Inflammatory macrophage treated with lipopolysaccharide for 4 hours (primary cell): ENCODE data around the gene PCNX4.
A peak's percentile ranks its signal among the peaks of the same experiment; 100 is the strongest.
"Not testable (repeated sequence)": the region's sequence is repeated elsewhere in the genome, so short reads cannot be mapped to it uniquely, and the experiment has no call there.

Experiments used
- DNase-seq: peaks from one replicate; pipeline ENCODE4 v3.0.0-alpha.2; 2020

PCNX4 gene

DNA sequence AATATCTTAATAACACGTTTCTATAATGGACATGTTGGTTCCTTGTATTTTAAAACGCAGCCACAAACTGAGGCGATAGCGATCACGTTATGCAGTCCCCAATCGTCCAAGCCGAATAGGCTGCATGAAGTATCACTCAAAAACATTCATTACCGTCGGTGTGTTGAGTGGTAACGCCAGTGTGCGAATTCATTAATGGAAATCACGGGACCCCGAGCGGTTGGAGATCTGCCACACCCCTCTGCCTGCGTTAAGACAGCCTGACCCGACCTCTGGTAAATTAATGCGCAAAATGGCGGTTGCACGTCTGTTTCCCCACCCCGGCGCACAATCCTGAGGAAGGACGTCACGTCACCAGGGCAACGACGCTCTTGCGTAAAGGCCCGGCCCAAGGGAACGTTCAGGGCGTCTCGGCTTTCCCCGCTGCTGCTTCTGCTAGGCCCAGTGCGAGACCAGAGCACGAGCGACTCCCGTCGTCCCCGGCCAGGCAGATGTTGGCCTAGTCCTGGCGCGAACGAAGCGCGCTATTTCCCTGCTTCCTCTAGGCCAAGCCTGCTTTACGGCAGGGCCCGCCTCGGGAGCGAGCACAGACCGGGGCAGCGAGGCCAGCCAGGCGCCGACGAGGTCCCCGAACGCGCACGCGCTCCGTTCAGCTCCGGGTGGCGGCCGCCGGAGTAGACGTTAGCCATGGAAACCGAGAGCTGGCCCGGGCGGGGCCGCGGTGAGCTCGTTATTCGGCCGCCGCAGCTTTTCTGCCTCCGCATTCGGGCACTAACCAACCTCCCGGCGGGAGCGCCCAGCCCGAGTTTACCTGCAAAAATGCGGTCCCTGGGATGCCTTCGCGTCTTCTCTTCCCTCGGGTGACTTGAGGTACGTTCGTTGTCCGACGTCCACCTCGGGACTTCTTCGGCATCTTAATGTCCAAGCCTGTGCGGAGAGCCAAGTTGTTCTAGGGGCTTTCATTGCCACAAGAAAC, at the start of gene PCNX4:
Gene PCNX4 (plus strand): TSS at position 374 of the 976 bp plus-strand sequence. CDS start 15,716 bp downstream, outside the sequence.
- DNase-seq = peak; percentile 98

DNA sequence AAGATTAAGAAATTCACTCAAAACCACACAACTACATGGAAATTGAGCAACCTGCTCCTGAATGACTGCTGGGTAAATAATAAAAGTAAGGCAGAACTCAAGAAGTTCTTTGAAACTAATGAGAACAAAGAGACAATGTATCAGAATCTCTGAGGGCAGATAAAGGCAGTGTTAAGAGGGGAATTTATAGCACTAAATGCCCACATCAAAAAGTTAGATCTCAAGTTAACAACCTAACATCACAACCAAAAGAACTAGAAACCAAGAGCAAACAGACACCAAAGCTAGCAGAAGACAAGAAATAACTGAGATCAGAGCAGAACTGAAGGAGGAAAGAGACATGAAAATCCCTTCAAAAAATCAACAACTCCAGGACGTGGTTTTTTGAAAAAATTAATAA, 43.7 kb upstream of the PCNX4 start:
- not testable (repeated sequence) for DNase-seq

DNA sequence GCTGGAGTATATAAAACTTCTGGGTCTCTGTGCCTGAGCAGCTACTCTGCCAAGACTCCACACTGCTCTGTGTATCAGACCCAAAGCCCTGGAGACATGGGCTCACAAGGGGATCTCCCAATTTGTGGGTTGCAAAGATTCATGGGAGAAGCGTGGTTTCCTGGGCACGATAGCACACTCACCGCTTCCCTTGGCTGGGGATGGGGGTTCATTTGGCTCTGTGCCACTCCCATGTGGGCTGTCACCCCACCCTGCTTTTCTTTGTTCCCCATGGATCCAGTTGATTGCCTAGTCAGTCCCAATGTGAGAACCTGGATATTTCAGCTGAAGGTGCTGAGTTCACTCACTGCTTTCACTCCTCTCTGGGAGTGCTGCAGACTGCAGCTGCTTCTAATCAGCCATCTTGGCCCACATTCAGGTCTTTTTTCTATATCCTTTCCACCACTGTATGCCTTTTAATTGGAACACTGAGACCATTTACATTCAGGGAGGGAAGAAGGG, 40.0 kb upstream of the PCNX4 start:
- no peak for DNase-seq

GRCh38 chr14:60058087-60058486, 33.6 kb upstream of the PCNX4 start:
- DNase-seq = no peak

GRCh38 chr14:60061371-60061770, 30.4 kb upstream of the PCNX4 start:
- DNase-seq = no peak

DNA sequence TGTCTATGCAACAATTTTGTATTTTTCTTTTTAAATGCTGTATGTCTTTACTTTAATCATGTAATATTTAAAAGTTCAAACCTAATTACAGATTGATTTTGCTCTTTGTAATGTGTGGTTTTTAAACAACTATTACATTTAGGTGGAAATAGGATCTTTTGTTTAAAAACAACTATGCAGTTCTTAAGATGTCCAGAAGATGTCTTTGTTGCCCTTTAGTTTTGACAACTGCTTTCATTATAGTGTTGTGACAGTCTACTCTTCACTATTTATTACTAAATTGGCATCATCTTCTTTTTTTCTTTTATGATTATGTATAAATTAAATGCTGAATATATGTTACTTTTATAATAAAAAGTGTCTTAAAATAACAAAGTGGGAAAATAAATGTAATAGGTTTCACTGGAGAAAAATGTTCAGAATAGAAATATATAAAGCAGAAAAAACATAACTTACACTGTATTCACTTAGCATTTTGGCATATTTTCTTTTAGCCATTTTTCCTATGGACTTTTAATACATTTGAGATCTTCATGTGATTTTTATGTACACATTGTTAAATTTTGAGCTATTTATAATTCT, 27.1 kb upstream of the PCNX4 start:
- DNase-seq = peak; percentile 54

GRCh38 chr14:60067882-60068281, 23.8 kb upstream of the PCNX4 start:
- DNase-seq = no peak

- DNase-seq = no peak
Measured at GRCh38 chr14:60079723-60080122, 12.0 kb upstream of the PCNX4 start.

GRCh38 chr14:60085085-60085484, 6.6 kb upstream of the PCNX4 start:
- DNase-seq = peak; percentile 16

GRCh38 chr14:60085693-60086092, 6.0 kb upstream of the PCNX4 start:
- no peak for DNase-seq

DNA sequence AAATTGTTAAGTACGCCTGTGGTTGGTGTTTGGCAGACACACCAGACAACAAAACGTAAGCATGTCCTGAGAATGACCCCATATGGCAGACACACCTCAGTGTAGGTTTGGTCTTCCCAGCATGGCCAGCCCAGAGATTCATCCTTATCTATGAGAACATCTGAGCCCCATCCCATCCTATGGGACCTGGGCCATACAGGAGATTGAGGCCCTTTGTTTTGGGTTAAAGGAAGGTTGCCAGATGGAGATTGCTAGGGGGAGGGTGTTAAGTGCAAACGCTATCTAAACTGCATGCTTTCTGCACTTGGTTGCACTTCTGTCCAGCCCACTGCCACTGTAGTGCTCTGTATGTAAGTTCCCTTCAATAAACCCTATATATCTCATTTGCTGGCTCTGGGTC, 4.1 kb upstream of the PCNX4 start:
- no peak for DNase-seq

GRCh38 chr14:60089221-60089620, 2.5 kb upstream of the PCNX4 start:
- DNase-seq = peak; percentile 50

DNA sequence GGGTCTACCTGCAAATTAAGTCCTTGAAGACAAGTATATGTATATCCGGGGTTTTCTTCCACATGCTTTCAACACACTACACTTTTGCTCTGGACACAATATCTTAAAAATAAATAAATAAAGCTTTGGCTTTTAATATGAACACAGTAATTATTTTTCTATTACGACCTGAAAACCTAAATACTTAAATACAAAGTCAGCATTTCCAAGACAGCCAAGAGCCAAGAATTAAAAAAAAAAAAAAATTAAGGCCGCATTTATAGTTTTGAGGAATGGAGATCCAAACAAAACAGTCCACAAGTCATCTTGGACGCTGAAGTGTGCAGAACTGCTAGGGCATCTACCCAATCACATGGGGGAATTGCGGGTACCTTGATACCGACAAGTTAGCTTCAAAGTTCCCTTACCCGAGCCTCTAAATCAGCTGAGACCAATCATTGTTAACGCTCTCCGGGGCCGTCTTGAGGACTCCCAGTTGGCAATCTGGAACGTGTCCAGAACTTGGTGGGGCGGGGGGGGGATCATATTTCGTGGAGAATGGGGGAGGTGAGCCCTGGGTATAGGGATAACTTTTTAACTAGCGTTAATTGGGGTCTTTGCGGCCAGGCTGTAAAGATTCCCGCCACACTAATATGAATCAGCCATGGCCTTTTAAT, 731 bp upstream of the PCNX4 start:
- peak; percentile 13 for DNase-seq

DNA sequence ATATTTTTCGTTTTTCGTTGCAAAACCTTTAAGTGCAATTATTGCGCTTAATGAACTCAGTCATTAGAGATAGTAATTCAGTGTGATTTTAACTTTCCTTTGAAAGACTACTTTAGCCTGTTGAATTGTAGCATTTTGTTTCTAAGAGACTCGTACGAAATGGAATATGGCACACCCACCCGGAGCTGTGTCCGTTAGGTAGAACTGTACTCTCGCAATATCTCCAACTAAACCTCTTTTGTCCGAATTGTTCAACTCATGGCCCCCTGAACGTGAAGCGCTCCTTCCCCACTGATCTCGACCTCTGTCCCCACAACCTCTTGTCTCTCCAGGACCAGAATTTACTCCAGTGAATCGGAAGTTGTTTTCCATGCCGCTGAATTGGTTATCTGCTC, 800 bp downstream of the PCNX4 start:
- peak; percentile 33 for DNase-seq

GRCh38 chr14:60093080-60093479, 1.4 kb downstream of the PCNX4 start:
- peak; percentile 32 for DNase-seq

GRCh38 chr14:60093606-60094005, 1.9 kb downstream of the PCNX4 start:
- DNase-seq = peak; percentile 35

GRCh38 chr14:60094306-60094897, 2.7 kb downstream of the PCNX4 start:
- DNase-seq = no peak

GRCh38 chr14:60095231-60095630, 3.5 kb downstream of the PCNX4 start:
- DNase-seq = no peak

GRCh38 chr14:60095781-60096450, 4.2 kb downstream of the PCNX4 start:
- no peak for DNase-seq

DNA sequence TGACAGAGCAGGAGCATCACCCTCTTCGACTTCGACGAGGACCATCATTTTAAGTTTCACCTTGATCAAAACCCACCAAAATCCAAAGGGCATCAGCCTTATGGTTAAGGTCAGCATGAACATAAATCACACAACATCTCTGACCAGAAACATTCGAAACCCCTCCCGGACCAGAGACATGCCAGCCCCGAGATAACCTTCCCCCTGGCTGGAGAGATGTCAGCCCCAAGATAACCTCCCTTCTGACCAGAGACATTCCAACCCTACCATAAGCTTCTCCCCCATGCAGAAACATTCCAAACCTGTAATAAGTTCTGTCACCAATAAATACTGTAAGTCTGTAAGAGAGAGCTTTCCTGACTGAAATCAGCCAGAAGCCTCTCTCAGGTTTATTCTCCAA, 6.3 kb downstream of the PCNX4 start:
- DNase-seq = no peak

- DNase-seq = not testable (repeated sequence)
Measured at GRCh38 chr14:60099855-60100254, 8.1 kb downstream of the PCNX4 start.

GRCh38 chr14:60101786-60102185, 10.1 kb downstream of the PCNX4 start:
- peak; percentile 22 for DNase-seq
